ENCODE measurements around the gene SPPL3. TPM values are rescaled to one million over a fixed set of nuclear protein-coding genes. Genes with fewer than 3 reads are reported as not detected.

The SPPL3 gene
- total RNA-seq, 1 donor from 2014 or later: 20.4 TPM

DNA sequence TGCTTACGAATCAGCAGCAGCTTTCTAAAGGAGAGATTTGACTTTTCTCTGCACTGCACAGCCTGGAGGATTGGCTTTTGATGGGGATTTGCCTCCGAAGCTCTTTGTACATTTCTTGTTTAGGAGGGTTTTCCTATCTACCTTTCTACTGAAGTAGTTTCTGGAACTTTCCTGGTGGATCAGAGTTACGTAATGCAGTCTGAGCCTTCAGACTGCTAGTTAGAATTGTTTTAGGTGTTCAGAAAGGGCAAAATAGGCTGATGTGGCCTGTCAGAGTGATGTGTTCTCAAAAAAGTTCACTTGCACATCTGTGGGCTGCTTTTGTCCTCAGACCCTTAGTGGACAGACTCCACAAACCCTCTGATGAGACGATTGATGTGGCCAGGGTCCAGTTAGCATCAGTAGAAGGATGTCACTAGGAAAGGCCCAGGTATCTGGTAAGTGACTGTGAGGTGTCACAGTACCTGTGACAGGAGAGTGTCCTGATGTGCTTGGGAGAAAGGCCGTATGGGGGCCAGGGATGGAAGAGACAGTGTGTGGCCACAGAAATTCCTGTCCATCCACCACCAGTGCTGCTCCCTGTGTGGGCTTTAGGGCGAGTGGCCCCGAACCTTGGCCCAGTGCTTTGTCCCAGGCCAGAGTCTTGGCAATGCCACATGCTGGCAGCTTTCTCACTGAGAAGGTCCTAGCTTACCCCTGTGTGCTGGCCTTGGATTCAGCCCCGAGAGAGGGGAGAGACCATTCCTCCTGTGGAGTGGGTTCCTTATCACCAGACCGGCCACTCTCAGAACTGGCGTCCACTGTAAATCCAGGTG, 183.0 kb downstream of the SPPL3 start:
- DNase-seq (ENCODE audit: low spot score in 2 of 2): no peak
- Histone ChIP-seq H3K4me1 (peaks cover 0 to 8% of the 10 kb centered on the region in 2 donors), H3K27me3 (no peaks in the 10 kb centered on the region), H3K36me3 (peaks cover 61 to 73% of the 10 kb centered on the region in 2 donors), H3K9me3 (no peaks in the 10 kb centered on the region), H3K4me3 (no peak overlapping the region), H3K27ac (no peak overlapping the region)
- TF ChIP-seq, protein P1, sequence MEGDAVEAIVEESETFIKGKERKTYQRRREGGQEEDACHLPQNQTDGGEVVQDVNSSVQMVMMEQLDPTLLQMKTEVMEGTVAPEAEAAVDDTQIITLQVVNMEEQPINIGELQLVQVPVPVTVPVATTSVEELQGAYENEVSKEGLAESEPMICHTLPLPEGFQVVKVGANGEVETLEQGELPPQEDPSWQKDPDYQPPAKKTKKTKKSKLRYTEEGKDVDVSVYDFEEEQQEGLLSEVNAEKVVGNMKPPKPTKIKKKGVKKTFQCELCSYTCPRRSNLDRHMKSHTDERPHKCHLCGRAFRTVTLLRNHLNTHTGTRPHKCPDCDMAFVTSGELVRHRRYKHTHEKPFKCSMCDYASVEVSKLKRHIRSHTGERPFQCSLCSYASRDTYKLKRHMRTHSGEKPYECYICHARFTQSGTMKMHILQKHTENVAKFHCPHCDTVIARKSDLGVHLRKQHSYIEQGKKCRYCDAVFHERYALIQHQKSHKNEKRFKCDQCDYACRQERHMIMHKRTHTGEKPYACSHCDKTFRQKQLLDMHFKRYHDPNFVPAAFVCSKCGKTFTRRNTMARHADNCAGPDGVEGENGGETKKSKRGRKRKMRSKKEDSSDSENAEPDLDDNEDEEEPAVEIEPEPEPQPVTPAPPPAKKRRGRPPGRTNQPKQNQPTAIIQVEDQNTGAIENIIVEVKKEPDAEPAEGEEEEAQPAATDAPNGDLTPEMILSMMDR (IDR thresholded peaks at IDR 0.05): no peak
- intact Hi-C loops (cut with DNase I): loop anchor here (10.0 kb wide), 1 partner anchor 254 kb away; the partner anchor contains the start of gene HNF1A

DNA sequence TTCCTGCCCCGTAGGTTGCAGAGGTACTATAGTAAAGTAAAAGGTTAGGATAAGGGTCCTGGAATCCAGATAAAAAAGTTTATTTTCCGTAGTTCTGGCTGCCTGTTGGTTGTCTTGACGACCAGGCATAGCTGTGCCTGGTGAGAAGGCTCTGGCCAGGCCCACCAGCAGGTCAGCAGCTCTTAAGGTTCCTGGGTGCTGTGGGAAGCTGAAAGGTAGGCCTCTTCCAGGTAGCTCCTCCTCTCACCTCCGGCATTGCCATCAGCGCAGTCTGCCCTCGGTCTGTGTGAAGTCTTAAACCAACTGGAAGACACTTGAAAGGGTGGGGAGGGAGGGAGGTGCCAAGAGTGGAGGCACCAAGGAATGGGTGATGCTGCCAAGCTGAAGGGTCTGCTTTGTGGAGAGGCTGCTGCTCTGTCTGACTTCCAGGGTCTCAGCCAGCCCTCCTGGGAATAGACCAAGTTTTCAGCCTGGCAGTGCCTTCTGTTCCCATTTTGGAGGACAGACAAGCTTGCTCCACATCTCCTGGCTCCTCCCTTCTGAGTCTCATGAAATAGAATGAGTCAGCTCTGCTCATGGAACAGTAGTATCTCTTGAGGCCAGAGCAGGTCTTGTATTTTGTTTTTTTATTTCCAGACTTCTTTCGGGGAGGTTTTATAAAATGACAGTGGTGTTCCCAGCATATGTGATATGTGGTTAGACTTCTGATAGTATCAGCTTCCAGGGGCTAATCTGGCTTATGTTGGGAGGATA, 183.7 kb downstream of the SPPL3 start:
- no peak for DNase-seq (ENCODE audit: low spot score in 2 of 2)
- intact Hi-C loops (cut with DNase I): loop anchor here (10.0 kb wide), 1 partner anchor 254 kb away; the partner anchor contains the start of gene HNF1A
- no peak overlapping the region for H3K27ac ChIP-seq

DNA sequence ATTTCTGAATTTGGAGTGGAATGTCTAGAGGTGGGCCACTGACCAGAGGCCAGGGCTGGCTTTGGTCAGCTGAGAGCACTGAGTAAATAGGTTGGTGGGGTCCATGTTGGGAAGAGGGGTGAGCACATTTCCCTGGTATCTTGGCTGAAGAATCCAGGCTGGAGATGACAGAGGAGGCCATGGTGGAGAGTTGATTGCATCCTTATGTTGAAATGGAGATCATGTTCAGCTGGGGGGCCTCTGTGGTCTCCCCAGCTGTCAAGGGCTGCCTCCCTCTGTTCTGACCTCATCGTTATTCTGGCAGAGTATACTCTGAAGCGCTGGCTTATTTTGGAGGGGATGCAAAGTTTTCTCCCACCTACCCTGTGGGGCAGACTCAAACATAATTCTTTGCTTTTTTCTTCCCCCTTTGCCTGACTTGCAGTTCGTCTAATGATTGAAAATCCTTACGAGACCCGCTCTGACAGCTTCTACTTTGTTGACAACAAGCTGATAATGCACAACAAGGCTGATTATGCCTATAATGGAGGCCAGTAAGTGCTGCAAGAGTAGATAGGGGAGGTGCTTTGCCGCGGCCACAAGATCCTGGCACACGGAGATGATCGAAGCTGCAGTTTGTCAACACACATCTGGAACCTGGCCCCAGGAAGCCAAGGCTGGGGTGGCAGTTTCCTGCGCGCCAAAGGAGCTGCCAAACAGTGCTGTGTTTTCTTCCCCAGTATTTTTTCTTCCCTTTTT, 184.5 kb downstream of the SPPL3 start:
- intact Hi-C loops (cut with DNase I): loop anchor here (10.0 kb wide), 1 partner anchor 255 kb away; the partner anchor contains the start of gene HNF1A
- TF ChIP-seq, protein P1 (IDR thresholded peaks at IDR 0.05): no peak
- no peaks in the 10 kb centered on the region for H3K27me3 ChIP-seq
- no peaks in the 10 kb centered on the region for H3K4me1 ChIP-seq
- H3K4me3 ChIP-seq: no peak overlapping the region
- H3K9me3 ChIP-seq: no peaks in the 10 kb centered on the region
- no peak for DNase-seq (ENCODE audit: low spot score in 2 of 2)
- peaks cover 68 to 86% of the 10 kb centered on the region in 2 donors for H3K36me3 ChIP-seq
- H3K27ac ChIP-seq: no peak overlapping the region

More for the DNA sequence above, 183.7 kb downstream of the SPPL3 start:
- Histone ChIP-seq H3K36me3 (peaks cover 63 to 80% of the 10 kb centered on the region in 2 donors), H3K4me3 (no peak overlapping the region), H3K4me1 (peaks cover 0 to 7% of the 10 kb centered on the region in 2 donors), H3K27me3 (no peaks in the 10 kb centered on the region), H3K9me3 (no peaks in the 10 kb centered on the region)
- TF ChIP-seq, protein P1 (IDR thresholded peaks at IDR 0.05): no peak

DNA sequence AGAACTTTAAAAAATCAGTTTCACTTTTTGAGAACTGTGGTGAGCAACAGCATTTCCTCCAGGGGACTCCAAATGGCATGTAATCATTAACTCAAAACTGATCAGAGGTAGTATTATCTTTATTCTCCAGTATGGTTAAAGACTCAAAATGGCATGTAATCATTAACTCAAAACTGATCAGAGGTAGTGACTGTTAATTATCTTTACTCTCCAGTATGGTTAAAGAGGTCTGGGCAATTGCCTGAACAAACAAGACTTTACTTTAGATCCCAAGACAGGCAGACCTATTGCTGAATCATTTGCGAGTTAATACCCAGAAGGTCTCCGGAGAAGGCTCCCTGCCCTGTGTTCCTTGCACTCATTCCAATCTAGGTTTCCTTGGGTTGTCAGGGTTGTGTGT, 185.1 kb downstream of the SPPL3 start:
- Histone ChIP-seq H3K9me3 (no peaks in the 10 kb centered on the region), H3K4me3 (no peak overlapping the region), H3K4me1 (no peaks in the 10 kb centered on the region), H3K27me3 (no peaks in the 10 kb centered on the region), H3K27ac (no peak overlapping the region), H3K36me3 (peaks cover 69 to 92% of the 10 kb centered on the region in 2 donors)
- DNase-seq (ENCODE audit: low spot score in 2 of 2): no peak
- TF ChIP-seq, protein P1 (IDR thresholded peaks at IDR 0.05): no peak
- intact Hi-C loops (cut with DNase I): no loop called here

DNA sequence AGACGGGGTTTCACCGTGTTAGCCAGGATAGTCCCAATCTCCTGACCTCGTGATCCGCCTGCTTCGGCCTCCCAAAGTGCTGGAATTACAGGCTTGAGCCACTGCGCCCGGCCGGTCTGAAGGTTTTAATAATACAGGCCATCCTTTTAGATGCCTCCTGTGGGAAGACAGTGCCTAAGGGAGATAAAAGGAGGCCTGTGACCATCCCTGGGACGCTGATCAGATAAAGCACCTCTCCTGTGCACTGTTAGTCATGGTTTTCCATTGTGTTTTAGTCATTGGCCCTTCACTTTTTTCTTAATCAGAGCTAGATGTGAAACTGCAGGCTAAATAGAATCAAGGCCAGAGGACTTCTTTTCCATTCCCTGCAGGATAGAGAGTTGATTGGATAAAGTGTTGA, 186.1 kb downstream of the SPPL3 start:
- TF ChIP-seq, protein P1 (IDR thresholded peaks at IDR 0.05): no peak
- Histone ChIP-seq H3K9me3 (no peaks in the 10 kb centered on the region), H3K27ac (no peak overlapping the region), H3K27me3 (no peaks in the 10 kb centered on the region), H3K4me1 (no peaks in the 10 kb centered on the region), H3K36me3 (peaks cover 68 to 88% of the 10 kb centered on the region in 2 donors), H3K4me3 (no peak overlapping the region)
- intact Hi-C loops (cut with DNase I): no loop called here
- no peak for DNase-seq (ENCODE audit: low spot score in 2 of 2)

Data from ascending aorta (tissue), 2 donors.